Muscle of back (tissue), 13 donors: ENCODE measurements around the gene TAS2R60. TPM values are rescaled to one million over a fixed set of nuclear protein-coding genes. Genes with fewer than 3 reads are reported as not detected.
"Not testable (repeated sequence)": the region's sequence is repeated elsewhere in the genome, so short reads cannot be mapped to it uniquely, and the experiment has no call there.

Experiments
- DNase-seq, 3 donors: peaks; one replicate each; pipeline versions ENCODE4 v3.0.0 to v3.0.0-alpha.2; 2013
- long read RNA-seq, 9 donors: transcript quantifications; one replicate each; lab custom pipeline, GENCODE V29; 2026
- polyA plus RNA-seq, 10 donors: library from polyadenylated mRNA; unstranded; fragments of 120-200 nt; gene quantifications; one replicate each; pipeline ENCODE4 v1.2.1, GENCODE V29; 2013; ENCODE audit not compliant: insufficient read length in 10 of 10

The TAS2R60 gene
- polyA plus RNA-seq, result not detected
- long read RNA-seq, donor 1, result 0 reads
- long read RNA-seq, donor 2, result 0 reads
- long read RNA-seq, donor 3, result 0 reads
- long read RNA-seq, donor 4, result 0 reads
- long read RNA-seq, donor 5, result 0 reads
- long read RNA-seq, donor 6, result 0 reads
- long read RNA-seq, donor 7, result 0 reads
- long read RNA-seq, donor 8, result 0 reads
- long read RNA-seq, donor 9, result 0 reads

- DNase-seq, result no peak
Observed at GRCh38 chr7:143443153-143443552, at the start of gene TAS2R60. Gene TAS2R60, plus strand, starts transcription at chr7:143443453. Its CDS starts 0 bp downstream, at chr7:143443453.

- DNase-seq, result no peak
Observed at GRCh38 chr7:143394068-143394467, 49.2 kb upstream of the TAS2R60 start.

- DNase-seq, result no peak
Observed at GRCh38 chr7:143394777-143395176, 48.5 kb upstream of the TAS2R60 start.

DNA sequence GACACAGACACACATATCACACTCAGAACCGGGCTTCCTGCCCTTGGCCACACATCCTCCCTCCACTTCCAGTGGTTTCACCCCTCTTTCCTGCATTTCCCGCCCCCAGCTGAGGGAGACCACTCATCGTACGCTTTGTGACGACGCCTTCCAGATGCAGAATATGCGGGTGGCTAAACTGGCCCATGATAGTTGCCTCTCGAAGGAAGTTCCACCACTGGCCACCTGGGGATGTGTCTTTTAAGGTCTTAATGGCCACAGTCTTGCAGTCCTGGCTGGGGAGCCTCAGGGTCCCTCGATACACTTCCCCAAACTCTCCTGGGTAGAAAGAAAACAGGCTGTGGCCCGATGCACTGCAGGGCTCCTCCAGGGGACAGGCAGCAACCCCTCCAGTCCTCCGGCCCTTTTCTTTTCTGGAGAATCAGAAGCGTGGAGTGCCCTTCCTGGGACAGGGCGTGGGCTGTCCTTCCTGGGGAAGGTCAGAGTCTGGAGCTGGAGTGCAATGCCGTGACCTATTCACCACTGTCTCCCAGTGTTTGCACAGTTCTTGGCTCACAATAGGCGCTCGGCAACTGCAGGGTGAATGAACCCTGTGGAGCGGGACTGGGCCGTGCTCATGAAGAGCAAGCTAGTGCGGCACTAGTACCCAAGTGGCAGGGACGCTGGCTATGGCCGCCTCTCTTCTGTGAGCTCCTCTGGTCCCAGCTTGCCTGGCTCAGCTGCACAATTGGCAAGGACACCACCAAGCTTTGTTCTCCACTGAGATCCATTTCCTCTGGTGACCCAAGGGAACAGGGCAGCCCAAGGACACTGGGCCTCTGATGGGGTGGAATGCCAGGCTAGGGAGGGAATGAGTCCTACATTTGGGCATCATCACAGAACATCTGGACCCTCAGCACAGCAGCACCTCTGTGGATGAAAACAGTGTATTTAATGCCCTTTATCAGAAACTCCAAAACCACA, 47.8 kb upstream of the TAS2R60 start:
- DNase-seq, result no peak

GRCh38 chr7:143396182-143396581, 47.1 kb upstream of the TAS2R60 start:
- DNase-seq, result no peak

GRCh38 chr7:143396625-143397556, 46.4 kb upstream of the TAS2R60 start:
- DNase-seq, result no peak

DNA sequence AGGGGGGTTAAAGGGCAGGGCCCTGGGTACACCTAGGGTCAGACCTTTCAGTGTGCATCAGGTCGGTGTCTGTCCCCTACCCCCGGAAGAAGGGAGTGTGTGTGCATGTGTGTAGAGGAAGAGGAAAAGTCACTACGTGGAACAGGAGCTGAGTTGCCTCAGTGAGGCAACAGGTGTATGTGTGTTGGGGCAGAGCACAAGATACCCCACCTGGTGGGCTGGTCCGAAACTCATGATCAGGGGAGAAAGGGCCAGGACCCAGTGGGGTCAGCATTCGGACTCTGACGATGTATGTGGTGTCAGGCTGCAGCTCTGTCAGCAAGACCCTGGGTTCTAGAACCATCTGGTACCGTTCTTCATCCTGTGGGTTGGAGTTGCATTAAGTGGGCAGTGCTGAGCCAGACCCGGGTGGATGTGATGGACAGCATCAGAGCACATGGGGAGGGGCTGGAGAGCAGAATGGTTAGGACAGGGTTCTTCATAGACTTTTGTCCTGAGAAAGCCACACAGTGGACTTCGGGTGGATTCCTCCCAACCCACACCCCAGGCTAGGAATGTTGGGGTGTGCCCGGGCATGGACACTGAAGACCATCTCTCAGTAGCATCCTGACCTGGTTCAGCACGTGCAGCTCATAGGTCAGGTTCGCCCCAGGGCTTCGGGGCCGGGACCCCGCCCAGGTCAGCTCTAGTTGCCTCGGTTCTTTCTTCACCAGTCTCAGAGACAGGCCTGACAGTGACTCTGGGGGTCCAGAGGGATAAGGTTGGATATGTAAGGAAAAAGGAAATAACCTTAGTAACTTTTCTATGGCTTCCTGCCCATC, 45.3 kb upstream of the TAS2R60 start:
- DNase-seq, result no peak

DNA sequence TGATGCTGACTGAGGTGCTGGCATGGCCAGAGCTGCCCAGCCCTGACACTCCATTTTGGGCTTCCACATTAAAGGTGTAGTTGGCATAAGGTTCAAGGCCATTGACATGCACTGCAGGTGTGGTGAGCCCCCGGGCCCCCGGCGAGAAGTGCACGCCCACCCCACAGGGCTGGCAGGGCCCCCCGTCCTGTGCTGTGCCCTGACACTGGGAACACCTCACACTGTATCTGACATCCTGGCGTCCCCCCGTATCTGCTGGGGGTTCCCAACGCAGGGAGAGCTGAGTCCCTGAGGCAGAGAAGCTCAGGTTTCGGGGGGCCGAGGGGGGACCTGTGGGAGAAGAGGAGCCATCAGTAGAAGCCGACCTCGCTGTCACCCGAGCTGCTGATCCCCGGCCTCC, 44.6 kb upstream of the TAS2R60 start:
- DNase-seq, result no peak

DNA sequence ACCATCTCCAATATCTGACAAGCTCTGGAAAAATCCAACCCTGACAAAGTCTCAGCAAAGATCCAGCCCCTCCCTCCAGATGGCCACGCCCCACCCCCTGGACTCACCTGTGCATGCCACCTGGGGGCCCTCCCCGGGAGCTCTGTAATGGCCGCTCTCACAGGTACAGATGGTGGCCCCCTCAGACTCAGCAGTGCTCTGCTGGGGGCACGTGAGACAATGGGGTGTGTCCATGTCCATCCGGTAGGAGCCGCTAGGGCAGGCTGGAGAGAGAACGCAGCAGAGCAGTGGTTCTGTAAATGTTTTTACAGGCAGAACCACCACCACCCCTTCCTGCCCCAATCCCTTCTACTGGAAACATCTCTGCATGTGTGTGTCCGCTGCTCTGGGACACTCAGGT, 44.1 kb upstream of the TAS2R60 start:
- no peak for DNase-seq

GRCh38 chr7:143399642-143400041, 43.6 kb upstream of the TAS2R60 start:
- no peak for DNase-seq

DNA sequence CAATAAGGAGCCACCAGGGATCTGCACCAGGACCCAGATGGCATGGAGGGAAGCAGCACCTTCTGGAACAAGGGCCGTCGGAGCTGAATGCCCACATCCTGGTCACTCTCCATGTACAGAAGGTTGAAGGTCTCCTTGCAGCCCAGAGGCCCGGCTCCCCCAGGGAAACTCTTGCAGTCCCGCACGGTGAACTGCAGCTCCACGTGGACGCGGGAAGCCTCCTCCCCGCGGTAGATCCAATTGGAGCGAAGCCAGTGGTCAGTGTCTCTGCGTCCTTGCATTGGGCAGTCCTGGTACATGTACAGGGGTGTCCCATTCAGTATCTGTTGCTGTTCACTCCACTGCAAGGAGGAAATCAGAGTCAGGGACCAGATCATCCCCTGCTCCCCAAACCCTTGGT, 42.0 kb upstream of the TAS2R60 start:
- DNase-seq, result no peak

GRCh38 chr7:143402233-143402632, 41.0 kb upstream of the TAS2R60 start:
- not testable (repeated sequence) for DNase-seq

DNA sequence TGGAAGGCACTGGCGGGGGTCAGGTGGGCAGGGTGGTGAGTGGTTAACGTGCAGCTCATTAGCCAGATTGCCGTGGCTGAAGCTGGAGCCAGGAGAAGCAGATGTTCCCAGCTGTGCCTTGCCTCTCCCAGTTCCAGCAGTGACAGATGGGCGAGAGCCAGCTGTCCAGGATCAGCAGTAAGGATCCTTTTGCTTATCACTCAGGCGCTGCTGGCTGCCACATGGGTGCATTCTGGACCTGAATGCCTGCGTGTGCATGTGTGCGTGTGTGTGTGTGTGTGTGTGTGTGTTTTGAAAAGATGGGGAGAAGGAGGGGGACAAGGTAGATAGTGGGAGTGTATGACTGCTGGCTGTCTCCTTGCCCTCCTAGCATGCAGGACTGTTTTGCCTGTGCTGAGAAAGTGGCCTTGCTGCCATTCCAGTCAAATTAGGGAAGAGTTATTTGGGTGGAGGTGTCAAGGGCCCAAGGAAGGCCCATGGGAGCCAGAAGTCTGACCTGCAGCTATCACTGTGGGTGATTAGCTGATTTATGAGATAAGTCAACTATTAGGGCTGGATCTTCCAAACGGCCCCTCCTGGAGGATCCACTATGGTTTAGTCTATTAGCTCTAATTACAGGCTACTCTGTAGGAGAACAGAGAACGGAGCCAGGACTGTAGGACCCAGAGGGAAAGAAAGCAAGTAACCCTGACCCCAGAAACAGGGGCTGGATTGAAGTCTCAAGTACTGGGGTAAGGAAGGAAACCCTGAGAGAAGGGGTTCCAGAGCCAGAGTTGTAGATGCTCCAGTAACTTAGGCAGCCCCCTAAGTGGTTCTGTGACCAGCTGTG, 37.9 kb upstream of the TAS2R60 start:
- DNase-seq, result peak in 1 of 3 donors; percentile 82

- no peak for DNase-seq
Observed at GRCh38 chr7:143406002-143406357, 37.3 kb upstream of the TAS2R60 start.

DNA sequence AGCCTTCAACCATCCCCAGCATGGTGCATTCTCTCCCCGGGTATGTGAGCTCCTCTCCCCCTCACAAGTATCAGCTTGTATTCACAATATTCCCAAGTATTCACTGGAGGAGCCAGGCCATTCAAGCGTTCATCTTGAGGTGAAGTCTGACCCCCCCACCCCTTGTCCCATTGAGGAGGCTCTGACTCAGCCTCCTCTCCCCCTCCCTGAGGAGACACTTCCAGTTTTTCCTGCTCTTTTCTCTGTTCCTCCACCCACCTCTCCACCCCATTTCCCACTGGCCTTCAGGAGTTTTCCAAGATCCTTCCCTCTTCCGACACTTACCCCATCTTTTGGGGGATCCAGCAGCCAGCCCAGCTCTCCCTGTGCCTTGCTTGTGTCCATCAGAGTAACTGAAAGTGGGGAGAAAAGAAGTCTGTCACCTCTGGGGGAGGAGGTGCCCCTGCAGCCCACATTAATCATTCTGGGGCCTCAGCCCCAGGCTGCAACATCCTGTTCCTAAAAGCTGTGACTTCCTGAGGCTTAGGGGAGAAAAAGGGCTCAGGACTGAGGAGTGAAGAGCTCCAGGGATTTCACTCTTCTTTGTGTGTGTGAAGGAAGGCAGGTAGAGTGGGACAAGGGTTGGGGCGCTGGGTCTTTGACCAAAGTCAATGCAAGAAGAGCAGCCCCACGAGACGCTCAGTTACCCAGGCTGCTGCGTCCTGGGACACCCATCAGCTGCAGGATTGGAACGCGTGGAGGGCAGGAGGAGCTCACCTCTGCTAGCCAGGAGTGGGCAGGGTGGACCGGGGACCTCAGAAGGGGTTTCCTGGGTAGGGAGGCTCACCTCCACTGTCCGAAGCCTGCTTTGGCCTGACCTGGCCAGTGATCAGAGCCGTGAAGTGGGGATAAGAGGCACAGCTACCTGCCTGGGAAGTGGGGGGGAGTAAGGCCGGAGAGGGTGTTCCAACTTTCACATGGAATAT, 35.7 kb upstream of the TAS2R60 start:
- DNase-seq, result peak in 1 of 3 donors; percentile 13

DNA sequence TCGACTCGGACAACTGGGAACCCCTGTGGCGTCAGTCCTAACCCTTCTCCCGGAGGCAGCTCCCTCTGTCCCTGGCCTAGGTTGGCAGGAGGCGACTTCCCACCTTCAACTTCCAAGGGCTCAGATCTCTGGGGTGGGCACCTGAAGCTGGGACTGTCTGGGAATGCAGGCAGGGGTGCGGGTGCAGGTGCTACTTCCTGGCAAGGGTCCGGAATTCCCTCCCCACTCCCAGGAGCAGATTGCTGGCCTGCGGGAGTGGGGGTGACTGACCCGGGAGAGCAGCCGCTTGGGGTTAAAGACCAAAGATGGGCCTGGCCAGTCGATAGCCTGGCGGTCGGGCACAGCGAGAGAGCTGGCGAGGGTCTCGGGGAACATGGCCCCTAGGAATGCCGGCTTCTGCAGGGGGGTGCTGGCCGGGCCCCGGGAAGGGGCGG, 35.0 kb upstream of the TAS2R60 start:
- DNase-seq, result no peak

DNA sequence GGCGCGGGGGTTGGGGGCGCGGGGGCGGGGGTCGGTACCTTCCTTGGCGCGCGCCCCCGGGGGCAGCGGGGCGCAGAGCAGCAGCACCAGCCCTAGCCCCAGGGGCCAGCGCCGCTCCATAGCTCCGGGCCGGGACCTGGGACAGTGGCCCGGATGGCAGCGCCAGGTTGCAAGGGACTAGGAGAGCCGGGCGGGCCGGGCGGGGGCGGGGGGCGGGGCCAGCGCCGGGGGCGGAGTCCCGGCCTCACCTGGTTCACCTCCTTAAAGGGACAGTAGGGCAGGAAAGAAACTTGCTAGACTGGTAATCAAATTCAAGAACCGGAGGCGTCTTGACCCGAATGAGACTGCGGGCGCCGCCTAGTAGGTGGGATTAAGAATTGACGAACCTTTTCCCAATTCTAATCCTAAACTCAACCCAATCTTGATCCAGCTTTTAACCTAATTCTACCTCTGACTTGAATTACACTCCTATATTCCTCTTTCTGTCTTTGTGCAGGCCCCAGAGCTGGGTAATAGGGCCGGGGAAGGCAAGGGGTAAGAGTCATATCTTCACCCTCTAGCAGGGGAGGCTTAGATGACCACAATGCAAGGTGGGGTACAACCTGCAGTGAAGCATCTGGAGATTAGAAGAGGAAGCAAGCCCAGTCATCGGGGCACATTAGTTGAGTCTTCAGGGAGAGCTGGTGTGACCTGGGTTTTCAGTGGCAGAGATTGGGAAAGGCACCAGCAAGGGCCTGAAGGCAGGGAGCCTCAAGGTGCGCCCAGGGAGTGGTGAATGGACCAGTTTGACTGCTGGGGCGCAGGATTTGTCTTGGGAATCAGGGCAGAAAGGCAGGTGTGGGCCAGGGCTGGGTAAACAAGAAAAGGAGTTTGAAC, 34.3 kb upstream of the TAS2R60 start, which contains the start of gene EPHA1:
EPHA1 (minus strand) TSS at position 171 of the 876 bp plus-strand sequence; CDS start at position 120, 51 bp downstream.
- no peak for DNase-seq
